HFF-Myc (cell line): Measurements from ENCODE around the gene EVA1C.

ENCODE experiments used
- DNase-seq: peaks from one replicate; pipeline ENCODE4 v3.0.0-alpha.2; 2011; ENCODE audit warnings: low read depth; ENCODE audit errors: extremely low read depth
- H3K4me3 ChIP-seq: replicated peaks from 2 replicates; pipeline ENCODE4 v1.5.1; 2011; ENCODE audit warnings: low read depth, mild to moderate bottlenecking, control low read depth, low read length
- CTCF ChIP-seq: IDR thresholded peaks from 2 replicates; pipeline ENCODE4 v1.5.1; 2012; ENCODE audit warnings: mild to moderate bottlenecking, low read depth, low read length, control low read depth; ENCODE audit errors: missing control alignments

The EVA1C gene

GRCh38 chr21:32547018-32547417, 134.5 kb downstream of the EVA1C start:
- no peak overlapping the region for H3K4me3 ChIP-seq
- no peak for DNase-seq
- TF ChIP-seq CTCF = no peak

- H3K4me3 ChIP-seq = no peak overlapping the region
- TF ChIP-seq CTCF = no peak
- no peak for DNase-seq
These were observed 136.5 kb downstream of the EVA1C start for GRCh38 chr21:32548978-32549377.

- no peak for TF ChIP-seq CTCF
- no peak for DNase-seq
- no peak overlapping the region for H3K4me3 ChIP-seq
These were observed 136.9 kb downstream of the EVA1C start for GRCh38 chr21:32549440-32549839.

GRCh38 chr21:32549886-32550285, 137.4 kb downstream of the EVA1C start:
- DNase-seq = no peak
- no peak for TF ChIP-seq CTCF
- no peak overlapping the region for H3K4me3 ChIP-seq

GRCh38 chr21:32554832-32555638, 142.5 kb downstream of the EVA1C start:
- no peak for TF ChIP-seq CTCF
- no peak for DNase-seq
- no peak overlapping the region for H3K4me3 ChIP-seq

- no peak overlapping the region for H3K4me3 ChIP-seq
- TF ChIP-seq CTCF = no peak
- no peak for DNase-seq
These were observed 145.6 kb downstream of the EVA1C start for GRCh38 chr21:32558106-32558505.
